IPS DF 19.7 (cell line): ENCODE results near the gene SH2D1B.

Experiments used
- DNase-seq: peaks from one replicate; pipeline ENCODE4 v3.0.0-alpha.2; 2013; ENCODE audit warnings: low read depth, low spot score

Gene SH2D1B

GRCh38 chr1:162381941-162382750 is 29.8 kb downstream of the SH2D1B start:
- no peak for DNase-seq

GRCh38 chr1:162381383-162381782 is 30.6 kb downstream of the SH2D1B start, which contains the start of gene C1orf226:
Gene C1orf226 (plus strand): TSS chr1:162381728. CDS start chr1:162381902, 174 bp downstream.
- no peak for DNase-seq

- DNase-seq, result no peak
Observed at GRCh38 chr1:162380061-162380846, 31.7 kb downstream of the SH2D1B start.

GRCh38 chr1:162376691-162377090 is 35.2 kb downstream of the SH2D1B start, which contains the start of gene SPATA46:
Gene SPATA46 (minus strand): TSS chr1:162376854. CDS start chr1:162376790, 64 bp downstream.
- DNase-seq, result no peak

- no peak for DNase-seq
Observed at GRCh38 chr1:162375463-162375862, 36.5 kb downstream of the SH2D1B start.

- no peak for DNase-seq
Observed at GRCh38 chr1:162374406-162374805, 37.5 kb downstream of the SH2D1B start.

- DNase-seq, result no peak
Observed at GRCh38 chr1:162373541-162374260, 38.2 kb downstream of the SH2D1B start.

GRCh38 chr1:162373072-162373427 is 38.9 kb downstream of the SH2D1B start:
- no peak for DNase-seq

GRCh38 chr1:162372159-162373071 is 39.5 kb downstream of the SH2D1B start:
- no peak for DNase-seq

GRCh38 chr1:162371611-162372010 is 40.3 kb downstream of the SH2D1B start:
- no peak for DNase-seq

GRCh38 chr1:162370721-162371120 is 41.2 kb downstream of the SH2D1B start:
- no peak for DNase-seq

- DNase-seq, result no peak
Observed at GRCh38 chr1:162370161-162370560, 41.8 kb downstream of the SH2D1B start.

GRCh38 chr1:162369571-162369970 is 42.4 kb downstream of the SH2D1B start:
- no peak for DNase-seq

GRCh38 chr1:162368451-162368850 is 43.5 kb downstream of the SH2D1B start:
- no peak for DNase-seq

GRCh38 chr1:162367772-162368171 is 44.2 kb downstream of the SH2D1B start:
- no peak for DNase-seq

- no peak for DNase-seq
Observed at GRCh38 chr1:162367073-162367472, 44.9 kb downstream of the SH2D1B start.

- no peak for DNase-seq
Observed at GRCh38 chr1:162366671-162367070, 45.3 kb downstream of the SH2D1B start.

GRCh38 chr1:162366149-162366548 is 45.8 kb downstream of the SH2D1B start:
- no peak for DNase-seq

- no peak for DNase-seq
Observed at GRCh38 chr1:162365284-162366020, 46.5 kb downstream of the SH2D1B start.

- DNase-seq, result no peak
Observed at GRCh38 chr1:162364498-162364897, 47.4 kb downstream of the SH2D1B start.
